Epithelial cell of esophagus (primary cell): ENCODE measurements around the gene NT5C3B.

Experiments
- DNase-seq: peaks from one replicate; pipeline ENCODE4 v3.0.0; 2010; ENCODE audit warnings: low read depth
- H3K4me3 ChIP-seq: 2 replicates; pipeline ENCODE4 v1.5.1; 2011; ENCODE audit warnings: mild to moderate bottlenecking, low read length, control low read depth
- CTCF ChIP-seq: IDR thresholded peaks from 2 replicates; pipeline ENCODE4 v1.5.1; 2011; ENCODE audit warnings: low read depth, mild to moderate bottlenecking, low read length, control low read depth, inconsistent platforms; ENCODE audit not compliant: insufficient read depth; ENCODE audit errors: missing control alignments

NT5C3B gene

DNA sequence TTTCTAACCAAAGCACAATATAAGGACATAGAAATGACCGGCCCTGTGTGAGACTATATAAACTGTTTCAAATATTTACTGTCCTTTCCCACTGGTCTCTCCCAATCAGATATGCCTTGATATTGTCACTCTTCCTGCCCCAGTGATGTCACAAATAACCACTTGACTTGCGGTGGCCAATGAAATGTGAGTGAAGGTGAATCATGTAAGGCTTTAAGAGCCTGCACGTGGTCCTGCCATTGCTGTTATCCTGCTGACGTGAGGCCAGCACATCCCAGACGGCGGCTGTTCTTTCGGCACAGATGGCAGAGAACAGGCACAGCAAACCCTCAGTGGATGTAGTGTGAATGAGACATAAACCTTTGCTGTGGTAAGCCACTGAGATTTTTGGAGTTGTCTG, 34.6 kb upstream of the NT5C3B start:
- peak; percentile 27 for DNase-seq
- no peak for TF ChIP-seq CTCF
- H3K4me3 ChIP-seq, result no peak overlapping the region

DNA sequence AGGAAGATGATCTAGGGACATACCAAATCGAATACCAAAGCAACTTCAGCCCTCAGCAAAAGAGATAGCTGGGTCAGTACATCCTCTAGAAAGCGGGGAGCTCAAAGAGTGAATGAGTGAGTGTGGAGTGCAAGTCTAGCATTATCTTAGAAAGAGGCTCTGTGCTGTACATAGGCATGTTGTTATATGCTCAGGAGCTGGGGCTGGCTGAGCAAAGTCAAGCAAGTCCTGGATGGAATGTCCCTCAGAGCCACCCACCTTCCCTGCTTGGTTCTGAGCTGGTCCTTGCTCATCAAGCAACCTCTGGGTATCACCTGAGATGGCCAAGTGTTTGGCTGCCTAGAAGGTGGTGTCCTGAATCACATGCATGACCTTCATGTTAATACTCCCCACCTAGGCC, 34.1 kb upstream of the NT5C3B start:
- no peak for DNase-seq
- H3K4me3 ChIP-seq, result no peak overlapping the region
- no peak for TF ChIP-seq CTCF

DNA sequence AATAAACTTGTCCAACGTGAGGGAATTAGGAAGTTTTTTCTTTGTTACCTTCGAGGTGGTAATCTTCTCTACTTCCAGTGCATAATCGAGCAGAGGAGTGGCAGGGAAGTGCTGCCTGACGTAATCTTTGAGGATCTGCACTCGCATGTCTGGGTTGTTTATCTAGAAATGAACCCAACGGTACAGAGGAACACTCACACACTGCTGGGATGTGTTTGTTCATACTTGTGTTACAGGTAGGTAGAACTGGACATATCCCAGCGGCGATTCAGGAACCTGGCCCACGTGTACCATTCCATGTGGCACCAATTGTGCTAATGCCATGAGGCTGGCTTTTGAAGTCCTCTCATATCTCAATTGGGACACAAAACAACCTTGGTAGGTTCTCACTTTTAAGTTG, 33.4 kb upstream of the NT5C3B start:
- no peak overlapping the region for H3K4me3 ChIP-seq
- TF ChIP-seq CTCF, result no peak
- peak; percentile 85 for DNase-seq

GRCh38 chr17:41868568-41868967, 32.5 kb upstream of the NT5C3B start:
- no peak overlapping the region for H3K4me3 ChIP-seq
- no peak for DNase-seq
- no peak for TF ChIP-seq CTCF

DNA sequence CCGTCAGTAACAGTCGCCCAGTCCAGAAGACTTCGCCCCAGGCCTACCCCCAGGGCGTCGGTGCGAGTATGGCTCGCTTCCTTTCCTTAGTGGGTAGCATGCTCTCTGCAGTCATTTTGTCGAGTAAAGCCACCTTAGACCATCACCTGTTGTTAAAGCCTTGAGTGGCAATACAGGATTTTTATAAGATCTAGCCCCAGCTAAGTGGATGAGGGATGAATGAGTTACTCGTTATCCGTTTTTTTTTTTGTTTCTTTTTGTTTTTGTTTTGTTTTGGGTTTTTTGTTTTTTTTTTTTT, 29.5 kb upstream of the NT5C3B start:
- DNase-seq, result no peak
- no peak for TF ChIP-seq CTCF

DNA sequence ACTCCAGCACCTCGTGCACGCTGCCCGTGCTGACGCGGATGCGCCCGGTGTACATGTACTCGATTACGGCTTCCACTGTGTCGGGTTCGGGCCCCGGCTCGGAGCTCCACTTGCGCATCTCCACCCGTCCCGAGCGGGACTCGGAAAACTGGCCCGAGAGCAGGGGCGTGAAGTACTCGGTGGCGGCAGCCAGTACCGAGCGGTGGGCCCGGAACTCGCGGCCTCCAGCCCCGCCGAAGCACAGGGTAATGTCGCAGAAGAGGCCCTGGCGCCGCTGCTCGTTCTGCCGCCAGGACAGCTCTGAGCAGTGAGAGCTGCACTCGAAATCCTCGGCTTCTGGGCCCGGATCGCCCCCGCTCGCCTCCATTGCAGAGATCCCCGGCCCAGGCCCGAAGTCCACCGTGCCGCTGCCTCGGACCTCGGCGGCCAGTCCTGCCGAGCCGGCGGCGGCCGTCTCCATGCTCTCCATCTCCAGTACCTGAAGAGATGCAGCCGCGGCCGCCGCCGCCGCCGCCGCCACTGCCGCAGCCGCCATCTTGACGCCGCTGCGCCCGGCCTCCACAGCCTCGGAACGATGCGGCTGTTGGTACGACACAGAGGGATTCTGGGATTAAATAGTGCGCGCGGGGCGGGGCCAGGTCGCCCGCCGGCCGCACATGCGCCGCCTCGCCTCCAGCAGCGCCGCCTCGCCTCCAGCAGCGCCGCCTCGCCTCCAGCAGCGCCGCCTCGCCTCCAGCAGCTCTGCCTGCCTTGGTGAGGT, 29.0 kb upstream of the NT5C3B start, which contains the start of gene KLHL11:
Gene KLHL11, minus strand, starts transcription at position 588 of the 760 bp plus-strand sequence. Its CDS starts 53 bp downstream, at position 535.
- peak; percentile 94 for DNase-seq

More for the DNA sequence above, 29.5 kb upstream of the NT5C3B start:
- H3K4me3 ChIP-seq, result peak overlapping the region; percentile 36

More for the DNA sequence above, 29.0 kb upstream of the NT5C3B start, which contains the start of gene KLHL11:
- H3K4me3 ChIP-seq, result peak within 1 kb of the TSS; percentile 91
- TF ChIP-seq CTCF, result no peak
